Right ventricle myocardium superior (tissue), 1 donor: ENCODE results near the gene DLG3. TPM values are rescaled to one million over a fixed set of nuclear protein-coding genes. Genes with fewer than 3 reads are reported as not detected.

Experiments used
- ATAC-seq: fragments of 200-7000 bp; cut with Tn5 transposase; one replicate; pipeline ENCODE4 v1.9.1; 2020; ENCODE audit warnings: mild to moderate bottlenecking; ENCODE audit not compliant: poor library complexity
- DNase-seq: peaks from one replicate; pipeline ENCODE4 v3.0.0-alpha.2; 2020
- intact Hi-C: fragments of 100-400 bp; cut with DNase I; formaldehyde crosslinking; loops from one replicate; pipeline ENCODE4 v1.11.2; 2022
- total RNA-seq: library from RNA; stranded (reverse); fragmentation: NEBNext Ultra II Directional; extraction: Animal tissue kit (Norgen Biotek cat#: 25700); gene quantifications from one replicate; pipeline ENCODE4 v1.2.1, GENCODE V29; 2021
- donor health status: DM: no; HTN: yes; CAD: no; lungs with severe emphysema.

The DLG3 gene
- total RNA-seq, 1 donor from 2014 or later: 7.4 TPM

DNA sequence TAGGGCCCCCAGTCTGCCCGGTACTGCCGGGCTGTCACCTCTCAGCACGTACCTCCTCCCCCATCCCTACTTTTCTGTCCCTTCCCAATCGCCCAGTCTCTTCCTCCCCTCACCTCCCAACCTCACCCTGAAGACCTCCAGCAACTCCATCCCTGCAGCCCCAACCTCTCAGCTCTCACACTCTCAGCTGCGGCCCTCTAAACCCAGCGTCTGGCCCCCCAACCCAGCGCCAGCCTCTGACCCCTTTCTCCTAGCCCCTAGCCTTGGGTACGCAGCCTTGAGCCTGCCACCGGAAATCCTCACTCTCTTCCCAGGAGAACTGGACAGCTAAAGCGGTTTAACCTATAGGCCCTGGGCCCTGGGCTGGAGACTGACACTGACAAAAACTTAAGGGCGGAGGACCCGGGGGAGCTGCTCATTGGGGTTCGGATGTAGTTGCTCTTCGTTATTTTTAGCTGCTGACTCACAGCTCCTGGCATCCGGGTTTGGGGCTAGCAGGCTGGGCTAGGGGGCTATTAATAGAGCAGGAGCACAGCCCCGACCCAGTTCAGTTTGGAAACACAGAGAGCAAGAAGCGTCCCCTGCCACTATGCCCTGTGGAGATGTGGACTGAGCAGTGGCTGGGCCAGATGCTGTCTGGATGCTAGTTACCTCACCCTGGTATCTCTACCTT, 9.6 kb upstream of the DLG3 start:
- DNase-seq (peak; percentile 54), ATAC-seq (peak; percentile 70)
- intact Hi-C loops: no loop called here

DNA sequence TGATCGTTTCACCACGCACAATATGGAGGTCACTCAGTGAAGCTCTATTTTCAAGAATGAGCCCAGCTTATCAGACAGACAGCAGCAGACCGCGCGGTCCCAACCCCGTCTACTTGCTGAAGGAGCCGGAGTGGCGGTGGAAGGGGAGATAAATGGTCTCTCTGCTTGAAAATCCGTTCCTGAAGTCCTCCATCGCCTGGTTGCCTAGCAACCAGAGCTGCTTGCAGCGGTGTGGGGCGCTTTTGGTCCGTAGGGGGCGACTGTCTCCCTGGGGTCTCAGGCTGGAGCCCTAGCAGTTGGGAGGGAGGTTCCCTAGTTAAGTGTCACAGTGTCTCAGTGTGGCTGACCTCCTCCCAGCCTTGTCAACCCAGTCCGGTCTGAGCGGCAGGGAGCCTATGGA, 8.3 kb upstream of the DLG3 start:
- no peak for ATAC-seq
- intact Hi-C loops: no loop called here
- DNase-seq: no peak

DNA sequence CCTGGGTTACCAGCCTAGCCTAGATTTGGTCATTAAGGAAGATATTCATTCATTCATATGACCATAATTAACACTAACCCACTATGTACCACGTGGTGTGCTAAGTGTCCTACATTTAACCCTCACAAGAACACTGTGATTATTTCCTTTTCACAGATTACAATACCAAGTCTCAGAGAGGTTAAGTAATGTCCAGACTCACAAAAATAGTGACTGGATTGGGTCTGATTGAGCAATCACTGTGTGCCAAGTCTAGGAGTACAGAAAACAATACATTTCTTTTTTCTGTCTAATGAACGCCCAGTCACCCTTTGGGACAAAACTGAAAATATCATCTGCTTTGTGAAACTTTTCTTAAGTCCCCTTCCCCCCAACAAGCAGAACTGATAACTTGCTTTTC, 7.6 kb upstream of the DLG3 start:
- DNase-seq: no peak
- no peak for ATAC-seq
- intact Hi-C loops: no loop called here

DNA sequence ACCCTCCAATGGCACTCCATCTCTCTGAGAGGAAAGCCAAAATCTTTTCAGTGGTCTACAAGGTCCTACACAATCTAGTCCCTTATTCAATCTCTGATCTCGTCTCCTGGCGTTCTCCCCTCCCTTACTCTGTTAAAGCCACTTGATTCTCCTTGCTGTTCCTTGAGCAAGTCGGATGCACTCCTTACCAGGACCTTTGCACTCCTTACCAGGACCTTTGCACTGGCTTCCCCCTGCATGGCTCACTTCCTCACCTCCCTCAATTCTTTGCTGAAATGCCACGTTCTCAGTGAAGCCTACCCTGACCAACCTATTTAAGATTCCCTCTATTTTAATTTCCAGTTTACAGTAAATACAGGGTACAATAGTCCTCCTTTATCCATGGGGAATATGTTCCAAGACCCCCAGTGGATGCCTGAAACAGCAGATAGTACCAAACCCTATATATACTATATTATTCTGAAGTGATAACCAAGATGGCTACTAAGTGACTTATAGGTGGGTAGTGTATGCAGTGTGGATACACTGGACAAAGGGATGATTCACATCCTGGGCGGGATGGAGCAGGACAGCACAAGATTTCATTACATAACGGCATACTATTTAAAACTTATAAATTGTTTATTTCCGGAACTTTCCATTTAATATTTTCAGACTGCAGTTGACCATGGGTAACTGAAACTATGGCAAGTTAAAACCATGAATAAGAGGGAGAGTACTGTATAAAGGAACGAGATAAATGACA, 6.5 kb upstream of the DLG3 start:
- DNase-seq: no peak
- intact Hi-C loops: no loop called here
- ATAC-seq: no peak

DNA sequence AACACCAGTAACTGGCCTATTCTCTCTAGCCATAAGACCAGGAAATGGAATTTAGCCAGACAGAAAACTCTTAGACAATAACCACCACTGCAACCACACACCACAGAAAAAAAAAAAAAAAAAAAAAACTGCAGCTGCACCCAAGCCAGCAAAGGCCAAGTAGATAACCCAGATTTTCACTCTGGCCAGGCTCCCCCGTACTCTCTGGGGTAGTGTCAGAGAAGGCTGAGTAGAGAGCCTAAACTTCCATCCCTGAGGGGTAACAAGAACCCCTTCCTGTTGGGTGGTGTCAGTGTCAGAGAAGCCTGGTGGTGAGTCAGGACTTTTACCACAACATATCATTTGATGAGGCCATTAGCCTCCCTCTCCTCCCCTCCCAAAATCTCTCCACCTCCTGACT, 5.6 kb upstream of the DLG3 start:
- no peak for ATAC-seq
- intact Hi-C loops: no loop called here
- DNase-seq: no peak

DNA sequence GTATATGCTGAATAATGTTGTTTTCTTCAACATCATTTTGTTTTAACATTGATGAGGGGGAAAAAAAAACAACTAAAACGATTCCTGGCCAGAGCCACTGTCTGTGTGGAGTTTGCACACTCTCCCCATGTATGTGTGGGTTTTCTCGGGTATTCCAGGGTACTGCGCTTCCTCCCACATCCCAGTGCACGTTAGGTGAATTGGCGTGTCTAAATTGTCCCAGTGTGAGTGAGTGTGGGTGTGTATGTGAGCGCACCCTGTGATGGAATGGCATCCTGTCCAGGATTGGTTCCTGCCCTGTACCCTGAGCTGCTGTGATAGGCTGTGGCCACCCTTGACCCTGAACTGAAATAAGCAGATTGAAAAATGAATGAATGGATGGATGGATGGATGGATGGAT, 2.4 kb upstream of the DLG3 start:
- DNase-seq (no peak), ATAC-seq (no peak)
- intact Hi-C loops: no loop called here

DNA sequence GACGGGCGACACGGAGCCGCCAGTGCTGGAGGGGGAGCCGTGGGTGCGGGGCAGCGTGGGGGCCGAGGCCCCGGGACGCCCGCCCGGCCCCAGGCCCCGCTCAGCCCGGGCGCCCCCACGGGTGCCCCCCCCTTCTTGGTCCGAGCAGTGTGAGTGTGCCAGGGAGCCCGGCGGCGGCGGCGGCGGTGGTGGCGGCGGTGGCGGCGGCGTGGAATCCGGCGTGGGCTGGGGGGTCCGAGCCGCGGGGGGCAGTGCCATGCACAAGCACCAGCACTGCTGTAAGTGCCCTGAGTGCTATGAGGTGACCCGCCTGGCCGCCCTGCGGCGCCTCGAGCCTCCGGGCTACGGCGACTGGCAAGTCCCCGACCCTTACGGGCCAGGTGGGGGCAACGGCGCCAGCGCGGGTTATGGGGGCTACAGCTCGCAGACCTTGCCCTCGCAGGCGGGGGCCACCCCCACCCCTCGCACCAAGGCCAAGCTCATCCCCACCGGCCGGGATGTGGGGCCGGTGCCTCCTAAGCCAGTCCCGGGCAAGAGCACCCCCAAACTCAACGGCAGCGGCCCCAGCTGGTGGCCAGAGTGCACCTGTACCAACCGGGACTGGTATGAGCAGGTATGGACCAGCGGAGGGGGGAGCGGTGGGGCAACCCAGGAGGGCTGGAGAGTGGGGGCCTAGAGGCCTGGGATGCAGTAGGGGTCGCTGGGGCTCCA, 466 bp downstream of the DLG3 start:
- intact Hi-C loops: no loop called here
- DNase-seq: no peak
- no peak for ATAC-seq

DNA sequence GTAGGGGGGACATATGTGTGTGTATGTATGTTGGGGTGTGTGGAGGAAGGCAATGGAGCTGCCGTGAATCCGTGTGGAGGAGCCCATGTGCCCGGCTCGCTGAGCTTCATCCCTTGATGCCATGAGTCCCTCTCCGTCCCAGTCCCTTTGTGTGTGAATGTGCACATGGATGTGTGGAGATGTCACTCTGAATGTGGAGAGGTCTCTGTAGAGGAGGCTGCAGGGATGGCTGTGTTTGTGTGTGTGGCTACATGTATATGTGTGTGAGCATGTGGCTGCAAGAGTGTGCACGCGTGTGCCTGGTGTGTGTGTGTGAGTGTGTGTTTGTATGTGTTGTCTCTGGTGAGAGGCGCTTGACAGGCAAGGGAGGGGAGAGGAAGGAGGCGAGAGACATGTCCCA, 1.3 kb downstream of the DLG3 start:
- intact Hi-C loops: no loop called here
- ATAC-seq (no peak), DNase-seq (no peak)

DNA sequence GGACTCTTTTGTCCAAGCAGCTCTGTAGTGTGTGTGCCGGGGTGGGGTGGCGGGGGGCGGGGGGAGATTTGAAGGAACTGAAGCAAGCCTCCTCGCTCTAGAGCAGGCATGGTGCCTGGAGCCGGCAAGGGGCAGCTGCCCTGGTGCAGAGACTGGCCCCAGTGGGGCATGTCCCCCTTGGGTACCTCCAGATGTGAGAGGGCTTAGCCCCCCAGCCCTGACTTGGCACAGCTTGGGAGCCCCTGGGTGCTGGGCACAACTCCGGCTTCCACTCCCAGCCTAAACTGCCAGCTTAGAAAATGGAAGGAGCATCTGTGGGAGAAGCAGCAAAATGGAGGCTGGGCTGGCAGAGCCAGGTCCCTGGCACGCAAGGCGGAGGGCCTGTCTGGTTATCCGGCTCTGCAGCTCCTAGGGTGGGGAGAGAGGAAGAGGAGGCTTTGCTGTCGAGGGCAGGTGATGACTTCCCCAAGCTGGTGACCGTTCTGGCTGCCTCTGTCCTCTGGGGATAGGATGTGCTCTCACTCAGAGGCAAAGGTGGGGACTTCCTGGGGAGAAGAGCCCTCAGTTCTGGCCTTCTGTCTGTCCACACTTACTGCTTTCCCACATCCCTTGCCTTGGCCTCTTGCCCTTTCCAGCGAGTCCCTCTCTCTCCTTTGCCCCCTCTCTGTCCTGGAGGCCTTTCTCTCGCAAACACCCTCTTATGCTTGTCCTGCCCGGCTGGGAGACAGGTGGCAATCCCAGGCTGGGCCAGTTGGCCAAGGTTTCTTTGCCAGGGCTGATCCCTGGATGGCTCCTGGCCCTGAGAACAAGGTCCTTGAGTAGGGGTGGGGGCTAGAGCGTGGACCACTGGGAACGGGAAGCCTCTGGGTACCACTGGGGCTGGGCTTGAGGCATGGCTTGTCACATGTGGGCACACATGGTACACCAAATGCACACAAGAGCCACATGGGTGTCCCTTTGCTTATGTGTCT, 2.0 kb downstream of the DLG3 start:
- intact Hi-C loops: no loop called here
- DNase-seq (no peak), ATAC-seq (no peak)

DNA sequence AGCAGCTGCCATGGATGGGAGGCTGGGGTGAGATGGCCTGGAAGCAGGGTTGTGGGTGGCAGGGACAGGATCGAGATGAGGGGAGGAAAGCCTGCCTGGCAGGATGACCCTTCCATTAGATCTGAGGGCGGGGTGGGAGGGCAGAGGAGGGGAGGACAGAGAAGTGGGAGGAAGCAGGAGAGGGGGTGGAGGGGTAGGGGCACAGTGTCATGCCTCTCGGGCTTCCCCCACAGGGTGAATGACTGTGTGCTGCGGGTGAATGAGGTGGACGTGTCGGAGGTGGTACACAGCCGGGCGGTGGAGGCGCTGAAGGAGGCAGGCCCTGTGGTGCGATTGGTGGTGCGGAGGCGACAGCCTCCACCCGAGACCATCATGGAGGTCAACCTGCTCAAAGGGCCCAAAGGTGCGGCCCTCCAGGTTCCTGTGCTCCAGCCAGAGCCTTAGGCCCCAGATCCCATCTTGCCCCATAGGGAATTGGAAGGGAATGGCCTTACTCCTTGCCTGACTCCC, 4.9 kb downstream of the DLG3 start:
- intact Hi-C loops: no loop called here
- ATAC-seq (no peak), DNase-seq (no peak)

DNA sequence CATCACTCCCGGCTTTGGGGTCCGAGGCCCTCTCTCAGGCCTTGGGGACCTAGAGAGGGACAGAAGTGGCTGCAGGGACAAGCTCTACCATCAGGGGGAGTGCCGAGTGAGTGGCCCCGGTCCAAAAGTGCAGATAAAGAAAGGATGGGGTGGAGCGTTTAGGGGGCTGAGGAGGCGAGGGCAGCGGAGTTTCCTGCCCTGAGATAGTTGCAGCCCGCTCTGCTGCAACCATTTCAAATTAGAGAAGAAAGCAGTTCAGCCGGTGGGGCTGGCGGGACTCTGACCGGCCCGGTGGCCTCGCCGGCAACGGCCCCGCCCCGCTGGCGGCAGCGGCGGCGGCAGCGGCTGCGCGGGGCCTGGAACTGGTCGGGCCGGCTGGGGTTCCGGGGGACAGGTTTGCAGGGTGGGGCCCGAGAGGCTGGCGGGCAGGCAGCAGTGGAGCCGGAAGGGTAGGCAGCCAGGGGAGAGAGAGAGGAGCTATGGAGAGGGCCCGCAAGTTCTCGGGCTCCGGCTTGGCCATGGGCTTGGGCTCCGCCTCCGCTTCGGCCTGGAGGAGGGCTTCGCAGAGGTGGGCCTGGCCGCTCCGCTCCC, 7.6 kb downstream of the DLG3 start:
- DNase-seq (peak; percentile 69), ATAC-seq (peak; percentile 62)
- intact Hi-C loops: no loop called here

DNA sequence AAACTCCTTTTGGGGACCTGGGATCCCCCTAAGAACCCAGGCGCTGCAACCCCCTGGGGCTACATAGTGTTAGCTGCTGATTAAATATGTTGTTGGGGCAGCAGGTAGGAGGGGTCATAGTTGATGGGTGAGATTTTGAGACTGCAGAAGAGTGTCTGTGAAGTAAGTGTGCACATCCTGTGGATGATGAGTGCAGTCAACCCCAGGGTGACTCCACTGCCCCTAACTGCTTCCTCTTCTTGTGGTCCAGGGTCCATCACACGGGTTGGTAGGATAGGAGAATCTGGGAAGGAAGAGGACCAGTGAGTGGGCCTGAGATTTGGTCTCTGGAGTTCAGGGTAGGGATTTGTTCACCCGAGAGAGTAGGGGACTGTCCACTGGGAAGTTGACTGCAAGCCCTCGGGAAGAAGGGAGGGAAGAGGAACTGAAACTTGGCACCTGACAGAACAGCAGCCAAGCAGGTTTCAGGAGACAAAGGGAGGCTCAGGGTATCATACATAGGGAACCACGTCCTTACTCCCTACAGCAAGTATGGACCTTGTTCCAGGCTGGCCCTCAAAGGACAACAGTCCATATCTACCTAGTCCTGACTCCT, 8.5 kb downstream of the DLG3 start:
- DNase-seq: no peak
- ATAC-seq: no peak
- intact Hi-C loops: no loop called here

DNA sequence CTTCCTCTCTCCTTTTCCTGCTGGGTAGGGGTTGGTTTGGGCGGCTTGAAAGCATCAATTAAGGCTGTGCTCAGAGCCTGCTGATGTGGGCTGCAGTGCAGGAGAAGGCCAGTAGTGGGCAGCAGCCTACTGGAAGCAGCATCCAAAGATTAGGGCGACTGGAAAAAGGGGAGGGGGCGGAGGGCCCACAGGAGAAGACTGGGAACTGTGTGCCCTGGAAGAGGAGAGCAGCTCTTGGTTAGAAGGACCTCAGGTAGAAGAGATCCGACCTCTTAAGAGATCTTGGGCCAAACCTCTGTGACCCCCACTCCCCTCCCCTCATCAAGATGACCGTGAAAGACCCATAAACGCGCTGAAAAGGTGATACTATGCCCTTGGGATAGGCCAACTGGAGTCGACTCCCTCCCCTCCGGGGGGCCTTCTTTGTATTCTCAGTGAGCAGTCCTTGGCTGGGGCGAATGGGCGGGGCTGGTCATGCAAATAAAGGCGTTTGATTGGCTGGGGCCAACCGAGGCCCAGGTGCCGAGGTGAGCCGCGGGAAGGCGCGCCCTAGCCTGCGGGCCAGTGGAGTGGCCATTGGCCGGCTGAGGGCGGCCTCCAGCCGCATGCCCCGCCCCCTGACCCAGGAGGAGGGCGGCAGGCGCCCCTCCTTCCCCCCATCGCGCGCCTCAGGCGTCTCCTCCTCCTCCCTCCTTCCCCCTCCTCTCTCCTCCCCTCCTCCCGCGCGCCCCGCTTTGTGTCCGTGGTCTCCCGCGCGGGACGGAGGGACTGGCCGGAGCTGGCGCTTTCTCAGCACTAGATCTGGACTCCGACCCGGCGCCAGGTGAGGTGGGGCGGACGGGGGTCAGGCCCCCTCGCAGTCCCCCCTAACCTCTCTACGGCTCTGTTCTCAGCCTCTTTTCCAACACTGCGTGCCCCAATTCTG, 10.1 kb downstream of the DLG3 start:
- peak; percentile 78 for DNase-seq
- peak; percentile 92 for ATAC-seq
- intact Hi-C loops: no loop called here

DNA sequence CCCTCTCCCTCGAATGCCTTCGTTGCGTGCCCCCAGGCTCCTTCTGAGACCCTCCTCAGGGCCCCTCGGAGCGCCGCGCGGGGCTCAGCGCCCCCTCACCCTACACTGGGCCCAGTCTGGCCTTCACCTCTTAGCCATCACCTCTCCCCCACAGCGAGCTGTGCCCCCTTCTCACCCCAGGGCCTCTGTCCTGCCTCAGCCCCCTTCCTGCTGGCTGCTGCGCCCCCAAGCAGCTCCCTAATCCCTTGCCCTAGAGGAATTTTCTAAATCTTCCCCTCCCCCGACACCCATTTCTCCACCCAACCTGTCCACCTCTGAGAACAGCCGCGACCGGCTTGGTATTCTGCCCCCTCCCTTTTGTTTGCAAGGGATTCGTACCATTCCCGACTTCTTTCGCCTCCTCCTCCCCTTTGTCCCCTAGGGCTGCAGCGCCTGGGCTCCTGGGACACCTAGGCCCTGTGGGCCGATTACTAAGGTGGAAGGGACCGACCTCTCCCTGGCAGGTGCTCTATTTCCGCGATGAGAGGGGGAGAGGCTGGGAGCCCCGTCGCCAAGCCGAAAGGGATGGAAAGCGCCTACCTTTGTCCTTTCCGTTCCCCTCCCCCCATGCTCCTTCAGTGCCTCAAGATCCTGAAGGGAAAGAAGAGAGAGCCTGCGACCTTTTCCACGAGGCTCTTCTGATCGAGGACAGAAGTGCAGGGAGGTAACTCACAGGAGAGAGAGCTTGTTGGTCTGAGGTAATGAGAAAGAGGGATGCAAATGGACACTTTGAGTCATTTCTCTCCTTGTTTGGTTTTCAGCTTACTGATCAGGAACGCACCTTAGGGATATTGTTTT, 10.9 kb downstream of the DLG3 start:
- DNase-seq (no peak), ATAC-seq (peak; percentile 9)
- intact Hi-C loops: no loop called here

DNA sequence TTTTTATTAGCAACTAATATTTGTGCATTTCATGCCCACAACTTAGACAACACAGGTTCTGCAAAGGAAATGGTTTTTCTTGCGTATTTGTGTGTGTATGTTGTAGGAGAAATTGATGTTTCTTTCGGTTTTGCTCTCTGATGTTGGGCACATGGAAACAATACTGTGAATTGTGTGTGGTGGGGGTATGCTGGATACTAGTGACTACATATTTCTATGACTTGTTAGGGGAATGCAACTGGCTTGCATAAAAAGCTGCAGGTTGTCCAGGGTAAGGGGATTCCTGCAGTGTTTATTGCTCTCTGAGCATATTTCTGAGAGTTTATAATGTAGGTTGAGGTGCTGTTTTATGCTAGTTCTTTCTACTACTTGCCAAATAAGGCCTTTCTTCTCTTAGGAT, 11.6 kb downstream of the DLG3 start:
- intact Hi-C loops: no loop called here
- ATAC-seq (no peak), DNase-seq (no peak)

DNA sequence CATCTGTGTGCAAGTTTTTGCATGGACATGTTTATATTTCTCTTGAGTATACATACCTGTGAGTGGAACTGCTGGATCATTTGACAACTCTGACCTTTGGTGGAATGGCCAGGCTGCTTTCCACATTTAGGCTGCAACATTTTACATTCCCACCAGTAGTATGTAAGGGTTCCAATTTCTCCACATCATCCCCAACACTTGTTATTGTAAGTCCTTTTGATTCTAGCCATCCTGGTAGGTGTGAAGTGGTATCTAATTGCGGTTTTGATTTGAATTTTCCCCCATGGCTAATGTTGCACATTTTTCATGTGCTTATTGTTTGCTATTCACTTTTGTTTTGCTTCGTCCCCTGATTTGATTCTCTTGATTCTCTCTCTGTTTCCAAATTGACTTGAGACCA, 16.4 kb downstream of the DLG3 start:
- no peak for ATAC-seq
- intact Hi-C loops: no loop called here
- DNase-seq: no peak
